HUES6 (cell line): ENCODE measurements around the gene METTL18.

Source experiments
- H3K27ac ChIP-seq: 2 replicates; pipeline ENCODE4 v1.7.0; 2013; ENCODE audit warnings: low read depth, mild to moderate bottlenecking, low read length, inconsistent platforms
- H3K27me3 ChIP-seq: 2 replicates; pipeline ENCODE4 v1.6.1; 2013; ENCODE audit warnings: low read length; ENCODE audit not compliant: control insufficient read depth, insufficient read depth
- H3K36me3 ChIP-seq: 2 replicates; pipeline ENCODE4 v1.6.1; 2013; ENCODE audit warnings: low read length; ENCODE audit not compliant: control insufficient read depth, insufficient read depth
- H3K4me1 ChIP-seq: 2 replicates; pipeline ENCODE4 v1.6.1; 2013; ENCODE audit warnings: low read length; ENCODE audit not compliant: control insufficient read depth, insufficient read depth
- H3K4me3 ChIP-seq: 2 replicates; pipeline ENCODE4 v1.5.1; 2013; ENCODE audit warnings: low read depth, low read length
- H3K9ac ChIP-seq: one replicate; pipeline ENCODE4 v1.6.1; 2013; ENCODE audit warnings: mild to moderate bottlenecking, low read length
- H3K9me3 ChIP-seq: 2 replicates; pipeline ENCODE4 v1.6.1; 2013; ENCODE audit warnings: low read depth, low read length; ENCODE audit not compliant: control insufficient read depth, insufficient read depth

The METTL18 gene

GRCh38 chr1:169794530-169795416 is at the start of gene METTL18:
METTL18 (minus strand) TSS chr1:169794907; CDS start chr1:169793695, 1,212 bp downstream.
- Histone ChIP-seq H3K36me3 (no peaks in the 10 kb centered on the region; the same call in 1 of the 2 replicates), H3K27ac (peak within 1 kb of the TSS; percentile 87), H3K4me3 (peak within 1 kb of the TSS; percentile 94), H3K4me1 (peaks cover 3% of the 10 kb centered on the region; the same call in 1 of the 2 replicates), H3K9ac (peak within 1 kb of the TSS; percentile 93), H3K27me3 (no peaks in the 10 kb centered on the region), H3K9me3 (peaks cover 5% of the 10 kb centered on the region)

- H3K36me3 ChIP-seq = peaks cover 58% of the 10 kb centered on the region
- H3K27ac ChIP-seq = no peak overlapping the region
- no peaks in the 10 kb centered on the region for H3K4me1 ChIP-seq
- no peak overlapping the region for H3K9ac ChIP-seq
- H3K4me3 ChIP-seq = no peak overlapping the region
- no peaks in the 10 kb centered on the region for H3K9me3 ChIP-seq
- no peaks in the 10 kb centered on the region for H3K27me3 ChIP-seq
Measured at GRCh38 chr1:169838942-169839341, 44.2 kb upstream of the METTL18 start.

DNA sequence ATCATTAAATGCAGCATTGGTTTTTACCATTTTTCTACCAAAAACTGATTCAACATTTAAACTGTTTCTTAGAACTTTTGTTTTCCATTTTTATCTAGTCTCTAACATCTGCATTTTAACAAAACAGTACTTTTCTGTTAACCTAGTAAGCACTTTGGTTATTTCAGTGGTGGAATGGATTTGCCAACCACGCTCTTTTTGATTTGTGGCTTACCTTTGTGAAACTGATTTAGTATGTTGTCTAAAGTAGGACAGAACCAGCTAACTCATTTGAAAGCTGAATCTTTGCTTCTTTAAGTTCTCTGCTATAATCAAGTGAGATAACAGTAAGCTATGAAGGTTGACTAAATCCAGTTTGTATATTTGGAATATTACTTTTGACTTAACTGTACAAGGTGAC is 41.5 kb upstream of the METTL18 start:
- Histone ChIP-seq H3K4me1 (no peaks in the 10 kb centered on the region), H3K9me3 (no peaks in the 10 kb centered on the region), H3K9ac (no peak overlapping the region), H3K36me3 (peaks cover 64% of the 10 kb centered on the region), H3K27ac (no peak overlapping the region), H3K27me3 (no peaks in the 10 kb centered on the region), H3K4me3 (no peak overlapping the region)

DNA sequence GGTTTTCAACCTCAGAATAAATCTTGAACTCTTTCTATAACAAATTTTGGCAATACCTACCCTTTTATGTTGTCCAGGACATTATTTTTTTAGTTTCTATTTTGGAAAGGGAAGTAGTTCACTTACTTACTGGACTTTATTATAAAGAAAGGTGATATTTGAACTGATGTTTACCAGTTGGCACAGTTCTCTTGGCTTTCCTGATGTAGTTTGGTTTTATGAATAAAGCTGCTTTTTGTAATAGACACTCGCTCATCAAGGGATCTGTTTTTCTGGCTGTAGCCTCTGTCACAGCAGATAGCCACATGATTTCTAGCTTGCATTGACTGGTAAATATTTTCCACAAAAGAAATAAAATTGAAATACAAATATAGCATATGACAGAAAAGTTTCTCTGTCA is 40.9 kb upstream of the METTL18 start:
- Histone ChIP-seq H3K27ac (no peak overlapping the region), H3K9ac (no peak overlapping the region), H3K4me1 (no peaks in the 10 kb centered on the region), H3K36me3 (peaks cover 68% of the 10 kb centered on the region), H3K4me3 (no peak overlapping the region), H3K27me3 (no peaks in the 10 kb centered on the region), H3K9me3 (no peaks in the 10 kb centered on the region)

DNA sequence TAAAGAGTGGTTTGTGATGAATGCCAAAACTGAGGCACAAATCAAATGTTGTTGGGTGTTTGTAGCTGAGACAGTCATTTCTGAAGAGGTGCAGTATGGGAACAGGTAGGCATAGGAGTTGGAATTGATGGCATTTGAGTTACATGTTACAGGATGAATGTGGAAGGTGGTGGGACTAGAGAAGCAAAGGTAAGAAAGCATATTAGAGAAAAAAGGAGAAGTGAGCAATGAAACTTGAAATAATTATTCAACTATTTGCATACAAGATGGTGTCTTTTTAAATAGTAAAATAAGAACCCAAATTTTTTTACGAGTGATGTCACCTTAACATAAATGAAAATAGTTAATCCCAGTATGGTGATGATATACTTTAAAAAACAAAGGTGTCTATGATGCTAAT is 40.2 kb upstream of the METTL18 start:
- H3K9ac ChIP-seq = no peak overlapping the region
- H3K27ac ChIP-seq = no peak overlapping the region
- no peak overlapping the region for H3K4me3 ChIP-seq
- no peaks in the 10 kb centered on the region for H3K4me1 ChIP-seq
- H3K27me3 ChIP-seq = no peaks in the 10 kb centered on the region
- peaks cover 75% of the 10 kb centered on the region for H3K36me3 ChIP-seq
- no peaks in the 10 kb centered on the region for H3K9me3 ChIP-seq

- peaks cover 82% of the 10 kb centered on the region for H3K36me3 ChIP-seq
- no peaks in the 10 kb centered on the region for H3K4me1 ChIP-seq
- no peaks in the 10 kb centered on the region for H3K9me3 ChIP-seq
- H3K27ac ChIP-seq = no peak overlapping the region
- H3K27me3 ChIP-seq = no peaks in the 10 kb centered on the region
- H3K4me3 ChIP-seq = no peak overlapping the region
- no peak overlapping the region for H3K9ac ChIP-seq
Measured at GRCh38 chr1:169833179-169833901, 38.6 kb upstream of the METTL18 start.

DNA sequence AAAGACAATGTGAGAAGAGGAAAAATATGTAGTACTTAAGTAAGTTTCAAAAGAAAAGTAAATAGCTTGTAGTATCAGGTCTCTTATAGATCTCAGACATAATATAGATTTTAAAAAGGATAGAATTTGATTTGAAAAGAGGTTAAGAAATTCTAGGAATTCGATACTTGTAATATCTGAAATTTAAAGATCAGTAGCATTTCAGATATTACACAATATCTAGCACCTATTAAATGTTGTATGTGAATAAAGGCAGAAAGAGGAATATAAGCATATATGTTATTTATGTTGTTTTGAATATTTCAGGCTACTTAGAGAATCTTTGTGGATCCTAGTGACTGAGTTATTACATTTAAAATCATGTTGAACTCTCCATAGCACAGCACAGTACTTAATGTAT is 35.0 kb upstream of the METTL18 start:
- no peaks in the 10 kb centered on the region for H3K9me3 ChIP-seq
- H3K4me3 ChIP-seq = no peak overlapping the region
- H3K4me1 ChIP-seq = no peaks in the 10 kb centered on the region
- H3K36me3 ChIP-seq = peaks cover 87% of the 10 kb centered on the region
- no peaks in the 10 kb centered on the region for H3K27me3 ChIP-seq
- H3K27ac ChIP-seq = no peak overlapping the region
- no peak overlapping the region for H3K9ac ChIP-seq

- peaks cover 76% of the 10 kb centered on the region for H3K36me3 ChIP-seq
- H3K9ac ChIP-seq = no peak overlapping the region
- no peaks in the 10 kb centered on the region for H3K27me3 ChIP-seq
- no peak overlapping the region for H3K27ac ChIP-seq
- no peaks in the 10 kb centered on the region for H3K4me1 ChIP-seq
- H3K9me3 ChIP-seq = no peaks in the 10 kb centered on the region
- no peak overlapping the region for H3K4me3 ChIP-seq
Measured at GRCh38 chr1:169824153-169824552, 29.4 kb upstream of the METTL18 start.

DNA sequence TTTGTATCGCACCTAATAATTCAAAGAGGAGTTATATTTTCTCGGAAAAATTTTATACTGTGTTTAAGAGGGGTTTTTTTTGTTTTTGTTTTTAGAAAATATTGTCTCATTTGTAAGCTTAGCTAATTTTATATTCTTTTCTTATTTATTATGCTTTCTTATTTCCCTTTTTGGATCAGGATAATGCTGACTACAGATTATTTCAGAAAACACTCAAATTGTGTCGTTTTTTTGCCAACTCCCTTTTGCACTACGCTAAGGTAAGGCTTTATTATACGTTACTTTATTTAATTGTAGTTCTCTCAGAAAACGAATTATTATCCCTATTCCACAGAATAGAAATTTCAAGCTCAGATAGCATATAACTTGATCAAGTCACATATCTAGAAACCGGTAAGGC is 26.8 kb upstream of the METTL18 start:
- H3K9me3 ChIP-seq = no peaks in the 10 kb centered on the region
- no peak overlapping the region for H3K4me3 ChIP-seq
- H3K27me3 ChIP-seq = no peaks in the 10 kb centered on the region
- no peaks in the 10 kb centered on the region for H3K4me1 ChIP-seq
- H3K36me3 ChIP-seq = peaks cover 61% of the 10 kb centered on the region
- no peak overlapping the region for H3K9ac ChIP-seq
- no peak overlapping the region for H3K27ac ChIP-seq

DNA sequence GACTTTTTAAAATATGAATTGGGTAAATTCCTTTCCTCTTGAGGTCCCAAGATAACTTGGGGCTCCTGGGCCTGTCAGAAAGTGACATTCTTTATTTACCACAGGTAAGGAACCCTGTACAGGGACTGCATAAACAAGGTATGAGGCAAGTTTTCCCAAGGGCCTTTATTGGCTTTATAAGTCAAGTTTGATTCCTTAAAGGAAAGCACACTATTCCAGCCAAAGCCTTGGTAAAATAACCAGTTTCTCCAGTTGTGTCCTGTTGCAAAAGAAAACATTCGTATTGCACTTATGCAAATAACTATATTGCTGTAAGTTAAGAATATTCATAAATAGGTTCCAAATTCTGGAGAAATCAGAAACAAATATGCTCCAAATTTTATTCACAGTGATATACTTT is 21.9 kb upstream of the METTL18 start:
- no peaks in the 10 kb centered on the region for H3K9me3 ChIP-seq
- H3K27ac ChIP-seq = no peak overlapping the region
- no peaks in the 10 kb centered on the region for H3K27me3 ChIP-seq
- H3K4me3 ChIP-seq = no peak overlapping the region
- H3K9ac ChIP-seq = no peak overlapping the region
- peaks cover 59% of the 10 kb centered on the region for H3K36me3 ChIP-seq
- H3K4me1 ChIP-seq = no peaks in the 10 kb centered on the region

DNA sequence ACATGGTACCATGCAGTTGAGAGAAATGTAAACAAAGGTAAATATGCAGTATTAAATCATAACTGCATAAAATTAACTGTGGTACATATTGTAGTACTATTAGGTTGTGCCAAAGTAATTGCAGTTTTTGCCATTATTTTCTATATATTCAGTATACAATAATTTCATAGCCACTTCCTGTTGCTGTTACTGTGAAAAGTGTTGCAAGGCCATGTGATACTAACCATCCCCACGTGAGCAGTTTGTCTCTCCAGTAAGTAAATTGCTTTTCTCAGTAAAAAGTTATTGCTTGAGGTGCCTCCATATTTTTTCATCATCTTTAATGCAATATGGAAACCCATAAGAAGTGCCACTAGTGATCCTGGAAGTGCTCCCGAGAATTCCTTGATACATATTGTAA is 19.6 kb upstream of the METTL18 start:
- no peaks in the 10 kb centered on the region for H3K9me3 ChIP-seq
- H3K27ac ChIP-seq = no peak overlapping the region
- peaks cover 56% of the 10 kb centered on the region for H3K36me3 ChIP-seq
- no peak overlapping the region for H3K4me3 ChIP-seq
- H3K9ac ChIP-seq = no peak overlapping the region
- H3K27me3 ChIP-seq = no peaks in the 10 kb centered on the region
- H3K4me1 ChIP-seq = no peaks in the 10 kb centered on the region
